HepG2 (cell line): ENCODE data around the gene CA14. TPM values are rescaled to one million over a fixed set of nuclear protein-coding genes. Genes with fewer than 3 reads are reported as not detected.

Source experiments
- ETV6 ChIP-seq: sonication (generic); formaldehyde crosslinking; conservative IDR thresholded peaks from 2 replicates; pipeline ENCODE4 v1.4.0; 2020; ENCODE audit warnings: missing genetic modification reagents
- GZF1 ChIP-seq: sonication (generic); formaldehyde crosslinking; IDR thresholded peaks from 2 replicates; pipeline ENCODE4 v1.5.1; 2020; ENCODE audit warnings: mild to moderate bottlenecking, missing genetic modification reagents
- HHEX ChIP-seq: IDR thresholded peaks from 2 replicates; pipeline ENCODE4 v1.6.1; 2016; ENCODE audit warnings: control low read depth
- IRF1 ChIP-seq: sonication (generic); formaldehyde crosslinking; IDR thresholded peaks from 2 replicates; pipeline ENCODE4 v1.4.0; 2020; ENCODE audit warnings: low read depth, mild to moderate bottlenecking, missing genetic modification reagents
- KDM2A ChIP-seq: sonication (generic); formaldehyde crosslinking; IDR thresholded peaks from 2 replicates; pipeline ENCODE4 v1.4.0; 2020; ENCODE audit warnings: low read depth, missing genetic modification reagents, borderline replicate concordance
- MTA3 ChIP-seq: sonication (generic); formaldehyde crosslinking; IDR thresholded peaks from 2 replicates; pipeline ENCODE4 v1.4.0; 2020; ENCODE audit warnings: missing genetic modification reagents
- NCOR1 ChIP-seq: fragments of 200-600 bp; sonication (generic); IDR thresholded peaks from 2 replicates; pipeline ENCODE4 v1.7.0; 2017; ENCODE audit warnings: antibody characterized with exemption, low read length, borderline replicate concordance
- NFIB ChIP-seq: sonication (generic); formaldehyde crosslinking; IDR thresholded peaks from 2 replicates; pipeline ENCODE4 v1.9.0; 2021; ENCODE audit warnings: missing genetic modification reagents, mild to moderate bottlenecking, borderline replicate concordance
- PAF1 ChIP-seq: IDR thresholded peaks from 2 replicates; pipeline ENCODE4 v1.6.1; 2016; ENCODE audit warnings: missing genetic modification reagents, missing compliant biosample characterization
- PCBP1 ChIP-seq: fragments of 200-400 bp; formaldehyde crosslinking; IDR thresholded peaks from 2 replicates; pipeline ENCODE4 v1.6.1; 2017; ENCODE audit warnings: mild to moderate bottlenecking, low read depth, low read length, borderline replicate concordance
- PHB2 ChIP-seq: fragments of 450-650 bp; IDR thresholded peaks from 2 replicates; pipeline ENCODE4 v1.6.1; 2018; ENCODE audit not compliant: partially characterized antibody
- PHF5A ChIP-seq: IDR thresholded peaks from one replicate; pipeline ENCODE4 v1.6.1; 2018; ENCODE audit warnings: low read depth, missing genetic modification reagents; ENCODE audit not compliant: unreplicated experiment
- POLR2A ChIP-seq, 2 experiments: IDR thresholded peaks; 2 replicates each; pipeline ENCODE4 v1.6.1; 2011; ENCODE audit warnings: low read depth in 2 of 2, low read length in 2 of 2, mild to moderate bottlenecking in 1 of 2, moderate library complexity in 1 of 2; ENCODE audit not compliant: insufficient read depth in 1 of 2
- RARA ChIP-seq: IDR thresholded peaks from 2 replicates; pipeline ENCODE4 v1.6.1; 2016; ENCODE audit warnings: missing genetic modification reagents, missing compliant biosample characterization
- REPIN1 ChIP-seq: sonication (generic); formaldehyde crosslinking; IDR thresholded peaks from 2 replicates; pipeline ENCODE4 v1.8.0; 2022; ENCODE audit warnings: missing genetic modification reagents, low read depth, mild to moderate bottlenecking, borderline replicate concordance
- SMAD3 ChIP-seq: sonication (generic); formaldehyde crosslinking; IDR thresholded peaks from 2 replicates; pipeline ENCODE4 v1.4.0; 2020; ENCODE audit warnings: missing genetic modification reagents
- SNAPC2 ChIP-seq: sonication (generic); formaldehyde crosslinking; IDR thresholded peaks from 2 replicates; pipeline ENCODE4 v1.8.1; 2022; ENCODE audit warnings: mild to moderate bottlenecking, missing genetic modification reagents
- TBP ChIP-seq: sonication (generic); formaldehyde crosslinking; IDR thresholded peaks from 2 replicates; pipeline ENCODE4 v1.5.0; 2020; ENCODE audit warnings: missing genetic modification reagents
- ZBTB14 ChIP-seq: sonication (generic); formaldehyde crosslinking; IDR thresholded peaks from 2 replicates; pipeline ENCODE4 v1.4.0; 2020; ENCODE audit warnings: missing genetic modification reagents
- ZBTB26 ChIP-seq: IDR thresholded peaks from 2 replicates; pipeline ENCODE4 v1.6.1; 2016; ENCODE audit warnings: missing compliant biosample characterization, missing genetic modification reagents, borderline replicate concordance
- ZFP1 ChIP-seq: IDR thresholded peaks from 2 replicates; pipeline ENCODE4 v1.6.1; 2016
- ZFP36 ChIP-seq: fragments of 150-350 bp; IDR thresholded peaks from 2 replicates; pipeline ENCODE4 v1.6.1; 2018; ENCODE audit warnings: borderline replicate concordance, low read length, low read depth; ENCODE audit not compliant: partially characterized antibody
- ZFP41 ChIP-seq: sonication (generic); formaldehyde crosslinking; IDR thresholded peaks from 2 replicates; pipeline ENCODE4 v1.4.0; 2020; ENCODE audit warnings: mild to moderate bottlenecking, missing genetic modification reagents, borderline replicate concordance
- ZNF550 ChIP-seq: sonication (generic); formaldehyde crosslinking; IDR thresholded peaks from 2 replicates; pipeline ENCODE4 v1.4.0; 2020; ENCODE audit warnings: mild to moderate bottlenecking, missing genetic modification reagents, borderline replicate concordance
- ZNF567 ChIP-seq: sonication (generic); formaldehyde crosslinking; IDR thresholded peaks from 2 replicates; pipeline ENCODE4 v1.8.1; 2023; ENCODE audit warnings: mild to moderate bottlenecking, missing genetic modification reagents, borderline replicate concordance
- ZNF570 ChIP-seq: sonication (generic); formaldehyde crosslinking; IDR thresholded peaks from 2 replicates; pipeline ENCODE4 v1.4.0; 2020; ENCODE audit warnings: mild to moderate bottlenecking, missing genetic modification reagents, borderline replicate concordance
- ZNF577 ChIP-seq: sonication (generic); formaldehyde crosslinking; IDR thresholded peaks from 2 replicates; pipeline ENCODE4 v1.4.0; 2020; ENCODE audit warnings: mild to moderate bottlenecking, low read depth, missing genetic modification reagents, borderline replicate concordance
- ZSCAN31 ChIP-seq: sonication (generic); formaldehyde crosslinking; IDR thresholded peaks from 2 replicates; pipeline ENCODE4 v1.5.0; 2020; ENCODE audit warnings: low read depth, mild to moderate bottlenecking, missing genetic modification reagents
- polyA plus RNA-seq, 8 experiments: library from polyadenylated mRNA; depleted of rRNA in 3 of 8; stranded (reverse) in 7 of 8; unstranded in 1 of 8; fragments of >200 nt; fragmentation: Illumina TruSeq in 4 of 8; extraction: Trizol in 4 of 8; gene quantifications; 2 replicates each; pipeline versions ENCODE4 v1.2.1 to v1.2.3, GENCODE V29; 2011 to 2016; ENCODE audit warnings: low read depth in 4 of 8, missing spikeins in 1 of 8, mixed read lengths in 1 of 8; ENCODE audit not compliant: insufficient read depth in 1 of 8
- total RNA-seq, 5 experiments: library from RNA; depleted of rRNA; stranded (reverse); fragments of >200 nt; fragmentation: Illumina TruSeq; extraction: Trizol; gene quantifications; 2 replicates each; pipeline ENCODE4 v1.2.3, GENCODE V29; 2016; ENCODE audit warnings: low read depth in 1 of 5

Gene CA14
- total and polyA plus RNA-seq, 2 of the 13 experiments (the other 11 are each of a cell fraction or from before 2014, with no cell fraction given) = 2.4 to 8.5 TPM

GRCh38 chr1:150234566-150235293, 22.8 kb upstream of the CA14 start (continued):
- peak; percentile 16; the same call in 1 of the 2 replicates for TF ChIP-seq ZBTB14 (CRISPR knock-in tag)
- no peak for TF ChIP-seq ZFP36
- peak; percentile 54 to 61 for TF ChIP-seq POLR2A (IDR thresholded peaks at IDR 0.05; ENCODE audit: insufficient read depth in 1 of 2, low read depth in 2 of 2, low read length in 2 of 2)
- no peak for TF ChIP-seq PHF5A
- no peak for TF ChIP-seq HHEX (CRISPR knock-in tag)
- TF ChIP-seq NFIB (CRISPR knock-in tag) = no peak
- no peak for TF ChIP-seq ZNF550 (CRISPR knock-in tag)
- 0 out of 2 replicates have a peak, but pooled peaks have one; percentile 13 for TF ChIP-seq RARA
- TF ChIP-seq ZNF567 = 0 out of 2 replicates have a peak, but pooled peaks have one; percentile 57
- TF ChIP-seq SMAD3 (CRISPR knock-in tag) = no peak
- no peak for TF ChIP-seq NCOR1
- TF ChIP-seq PAF1 = no peak
- no peak for TF ChIP-seq ZNF570 (CRISPR knock-in tag)
- TF ChIP-seq ZFP1 (CRISPR knock-in tag) = no peak
- TF ChIP-seq IRF1 (CRISPR knock-in tag) = no peak
- no peak for TF ChIP-seq ZSCAN31
- TF ChIP-seq ZFP41 (CRISPR knock-in tag) = peak; percentile 48; the same call in 1 of the 2 replicates
- TF ChIP-seq MTA3 (CRISPR knock-in tag) = no peak
- no peak for TF ChIP-seq TBP (CRISPR knock-in tag)
- TF ChIP-seq PCBP1 = 0 out of 2 replicates have a peak, but pooled peaks have one; percentile 31
- peak; percentile 68 for TF ChIP-seq KDM2A (CRISPR knock-in tag)
- peak; percentile 21; the same call in 1 of the 2 replicates for TF ChIP-seq ZBTB26 (CRISPR knock-in tag)
- no peak for TF ChIP-seq PHB2
- no peak for TF ChIP-seq GZF1 (CRISPR knock-in tag)
- 0 out of 2 replicates have a peak, but pooled peaks have one; percentile 10 for TF ChIP-seq REPIN1
- TF ChIP-seq ZNF577 (CRISPR knock-in tag) = no peak
- TF ChIP-seq ETV6 = 0 out of 2 replicates have a peak, but pooled peaks have one; percentile 13
- no peak for TF ChIP-seq SNAPC2 (CRISPR knock-in tag)
